ENCODE measurements around the gene HBQ1.

Gene HBQ1

DNA sequence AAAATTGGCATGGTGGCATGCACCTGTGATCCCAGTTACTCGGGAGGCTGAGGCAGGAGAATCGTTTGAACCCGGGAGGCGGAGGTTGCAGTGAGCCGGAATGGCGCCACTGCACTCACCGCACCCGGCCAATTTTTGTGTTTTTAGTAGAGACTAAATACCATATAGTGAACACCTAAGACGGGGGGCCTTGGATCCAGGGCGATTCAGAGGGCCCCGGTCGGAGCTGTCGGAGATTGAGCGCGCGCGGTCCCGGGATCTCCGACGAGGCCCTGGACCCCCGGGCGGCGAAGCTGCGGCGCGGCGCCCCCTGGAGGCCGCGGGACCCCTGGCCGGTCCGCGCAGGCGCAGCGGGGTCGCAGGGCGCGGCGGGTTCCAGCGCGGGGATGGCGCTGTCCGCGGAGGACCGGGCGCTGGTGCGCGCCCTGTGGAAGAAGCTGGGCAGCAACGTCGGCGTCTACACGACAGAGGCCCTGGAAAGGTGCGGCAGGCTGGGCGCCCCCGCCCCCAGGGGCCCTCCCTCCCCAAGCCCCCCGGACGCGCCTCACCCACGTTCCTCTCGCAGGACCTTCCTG, at the start of gene HBQ1:
HBQ1 (plus strand) TSS at position 359 of the 575 bp plus-strand sequence; CDS start at position 387, 28 bp downstream.
- Histone ChIP-seq H3K4me1 (ENCODE audit: insufficient read depth, low read length) (peaks cover 13% of the 10 kb centered on the region), H3K27me3 (ENCODE audit: control insufficient read depth in 1 of 2, insufficient read depth in 2 of 2, low read length in 2 of 2) (peaks cover 30 to 53% of the 10 kb centered on the region in 2 donors), H3K4me3 (ENCODE audit: low read depth in 1 of 2, low read length in 2 of 2) (no peak within 1 kb of the TSS), H3K9ac (ENCODE audit: low read length) (no peak within 1 kb of the TSS), H3K27ac (ENCODE audit: low read depth, low read length) (no peak within 1 kb of the TSS), H3K36me3 (ENCODE audit: insufficient read depth, low read length) (no peaks in the 10 kb centered on the region), H3K9me3 (ENCODE audit: low read length) (no peaks in the 10 kb centered on the region)

DNA sequence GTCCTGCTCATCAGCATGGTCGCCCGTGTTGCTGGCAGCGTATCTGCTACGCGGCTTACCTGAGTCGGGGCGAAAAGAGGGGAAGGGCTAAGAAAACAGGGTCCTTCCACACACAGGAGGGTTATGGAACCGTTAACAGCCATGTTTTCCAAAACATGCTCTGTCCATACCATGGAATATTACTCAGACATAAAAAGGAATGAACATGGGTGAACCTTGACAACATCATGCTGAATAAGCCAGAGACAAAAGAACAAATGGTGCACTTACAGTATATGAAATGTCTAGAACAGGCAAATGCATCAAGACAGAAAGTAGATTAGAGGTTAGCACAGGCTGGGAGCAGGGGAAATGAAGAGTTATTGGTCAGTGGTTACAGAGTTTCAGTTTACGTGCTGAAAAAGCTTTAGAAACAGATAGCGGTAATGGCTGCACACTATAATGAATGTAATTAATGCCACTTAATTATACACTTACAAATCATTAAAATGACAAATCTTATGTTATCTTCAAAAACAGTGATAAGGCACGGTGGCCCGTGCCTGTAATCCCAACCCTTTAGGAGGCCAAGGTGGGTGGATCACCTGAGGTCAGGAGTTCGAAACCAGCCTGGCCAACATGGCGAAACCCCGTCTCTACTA, 49.6 kb upstream of the HBQ1 start:
- no peaks in the 10 kb centered on the region for H3K9me3 ChIP-seq (ENCODE audit: low read length)
- no peaks in the 10 kb centered on the region for H3K4me1 ChIP-seq (ENCODE audit: insufficient read depth, low read length)
- H3K27me3 ChIP-seq (ENCODE audit: control insufficient read depth in 1 of 2, insufficient read depth in 2 of 2, low read length in 2 of 2) = no peaks in the 10 kb centered on the region
- no peak overlapping the region for H3K4me3 ChIP-seq (ENCODE audit: low read depth in 1 of 2, low read length in 2 of 2)
- H3K9ac ChIP-seq (ENCODE audit: low read length) = no peak overlapping the region
- H3K36me3 ChIP-seq (ENCODE audit: insufficient read depth, low read length) = peaks cover 11% of the 10 kb centered on the region
- no peak overlapping the region for H3K27ac ChIP-seq (ENCODE audit: low read depth, low read length)

DNA sequence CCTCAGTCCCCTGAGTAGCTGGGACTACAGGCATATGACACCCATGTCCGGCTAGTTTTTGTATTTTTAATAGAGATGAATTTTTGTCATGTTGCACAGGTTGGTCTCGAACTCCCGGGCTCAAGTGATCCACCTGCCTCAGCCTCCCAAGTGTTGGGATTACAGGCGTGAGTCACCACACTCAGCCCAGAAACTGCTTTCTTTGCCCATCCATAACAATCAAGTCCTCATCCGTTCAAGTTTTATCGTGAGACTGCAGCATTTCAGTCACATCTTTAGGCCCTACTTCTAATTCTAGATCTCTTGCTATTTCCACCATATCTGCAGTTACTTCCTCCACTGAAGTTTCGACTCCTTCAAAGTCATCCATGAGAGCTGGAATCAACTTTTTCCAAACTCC, 48.1 kb upstream of the HBQ1 start:
- Histone ChIP-seq H3K9me3 (ENCODE audit: low read length) (no peaks in the 10 kb centered on the region), H3K36me3 (ENCODE audit: insufficient read depth, low read length) (peaks cover 11% of the 10 kb centered on the region), H3K27ac (ENCODE audit: low read depth, low read length) (no peak overlapping the region), H3K9ac (ENCODE audit: low read length) (no peak overlapping the region), H3K27me3 (ENCODE audit: control insufficient read depth in 1 of 2, insufficient read depth in 2 of 2, low read length in 2 of 2) (no peaks in the 10 kb centered on the region), H3K4me3 (ENCODE audit: low read depth in 1 of 2, low read length in 2 of 2) (no peak overlapping the region), H3K4me1 (ENCODE audit: insufficient read depth, low read length) (peaks cover 4% of the 10 kb centered on the region)

DNA sequence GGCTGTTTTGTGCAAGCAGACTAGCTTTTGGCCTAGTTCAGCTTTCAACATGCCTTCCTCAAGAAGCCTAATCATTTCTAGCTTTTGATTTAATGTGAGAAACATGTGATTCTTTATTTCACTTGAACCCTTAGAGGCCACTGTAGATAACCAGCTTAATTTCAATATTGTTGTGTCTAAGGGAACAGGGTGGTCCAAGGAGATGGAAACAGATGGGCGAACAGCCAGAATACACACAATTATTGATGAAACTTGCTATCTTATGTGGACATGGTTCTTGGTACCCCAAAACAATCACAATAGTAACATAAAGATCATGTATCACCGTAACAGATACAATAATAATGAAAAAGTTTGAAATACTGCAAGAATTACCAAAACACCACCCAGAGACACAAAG, 46.5 kb upstream of the HBQ1 start:
- Histone ChIP-seq H3K36me3 (ENCODE audit: insufficient read depth, low read length) (peaks cover 11% of the 10 kb centered on the region), H3K27me3 (ENCODE audit: control insufficient read depth in 1 of 2, insufficient read depth in 2 of 2, low read length in 2 of 2) (no peaks in the 10 kb centered on the region), H3K9ac (ENCODE audit: low read length) (no peak overlapping the region), H3K4me3 (ENCODE audit: low read depth in 1 of 2, low read length in 2 of 2) (no peak overlapping the region), H3K27ac (ENCODE audit: low read depth, low read length) (no peak overlapping the region), H3K9me3 (ENCODE audit: low read length) (no peaks in the 10 kb centered on the region), H3K4me1 (ENCODE audit: insufficient read depth, low read length) (peaks cover 4% of the 10 kb centered on the region)

DNA sequence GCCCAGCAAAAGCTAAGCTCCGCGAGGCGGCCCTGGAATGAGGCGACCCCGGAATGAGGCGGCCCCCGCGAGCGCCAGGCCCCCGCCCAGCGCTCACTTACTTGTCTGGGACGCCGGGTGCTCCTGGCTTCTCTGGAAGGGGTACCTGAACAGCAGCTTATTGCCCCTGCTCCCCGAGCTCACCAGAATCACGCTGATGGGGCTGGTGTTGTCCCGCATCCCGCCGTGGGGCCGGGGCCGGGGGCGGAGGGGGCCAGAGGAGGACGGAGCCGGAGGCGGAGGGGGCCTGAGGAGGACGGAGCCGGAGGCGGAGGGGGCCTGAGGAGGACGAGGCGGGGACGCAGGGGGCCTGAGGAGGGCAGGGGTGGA, 42.2 kb upstream of the HBQ1 start:
- no peaks in the 10 kb centered on the region for H3K9me3 ChIP-seq (ENCODE audit: low read length)
- peak overlapping the region; percentile 45 to 68 for H3K4me3 ChIP-seq (ENCODE audit: low read depth in 1 of 2, low read length in 2 of 2)
- peak overlapping the region; percentile 73 for H3K27ac ChIP-seq (ENCODE audit: low read depth, low read length)
- no peaks in the 10 kb centered on the region for H3K36me3 ChIP-seq (ENCODE audit: insufficient read depth, low read length)
- no peaks in the 10 kb centered on the region for H3K27me3 ChIP-seq (ENCODE audit: control insufficient read depth in 1 of 2, insufficient read depth in 2 of 2, low read length in 2 of 2)
- H3K9ac ChIP-seq (ENCODE audit: low read length) = peak overlapping the region; percentile 44
- H3K4me1 ChIP-seq (ENCODE audit: insufficient read depth, low read length) = peaks cover 4% of the 10 kb centered on the region

DNA sequence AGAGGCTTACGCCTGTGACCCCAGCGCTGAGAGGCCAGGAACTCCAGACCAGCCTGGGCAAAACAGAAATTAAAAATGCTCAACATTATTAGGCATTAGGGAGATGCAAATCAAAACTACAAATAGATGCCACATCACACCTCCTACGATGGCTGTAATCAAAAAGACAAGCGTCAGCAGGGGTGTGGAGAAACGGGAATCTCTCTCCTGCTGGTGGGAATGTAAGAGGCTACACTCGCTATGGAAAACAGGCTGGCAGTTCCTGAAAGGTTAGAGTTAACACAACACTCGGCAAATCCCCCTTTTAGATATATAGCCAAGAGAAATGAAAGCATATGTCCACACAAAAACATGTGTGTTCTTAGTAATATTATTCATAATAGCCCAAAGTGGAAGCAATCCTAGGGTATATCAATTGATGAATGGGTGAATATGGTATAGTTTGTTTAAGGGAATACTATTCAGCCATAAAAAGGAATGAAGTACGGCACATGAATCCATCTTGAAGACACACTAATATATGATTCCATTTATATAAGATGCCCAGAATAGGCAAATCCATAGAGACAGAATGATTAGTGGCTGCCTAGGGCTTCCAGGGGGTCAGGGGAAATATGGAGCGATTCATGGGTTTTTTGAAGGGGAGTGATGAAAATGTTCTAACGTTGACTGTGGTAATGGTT, 39.9 kb upstream of the HBQ1 start:
- Histone ChIP-seq H3K9me3 (ENCODE audit: low read length) (no peaks in the 10 kb centered on the region), H3K27ac (ENCODE audit: low read depth, low read length) (no peak overlapping the region), H3K36me3 (ENCODE audit: insufficient read depth, low read length) (no peaks in the 10 kb centered on the region), H3K27me3 (ENCODE audit: control insufficient read depth in 1 of 2, insufficient read depth in 2 of 2, low read length in 2 of 2) (no peaks in the 10 kb centered on the region), H3K9ac (ENCODE audit: low read length) (no peak overlapping the region), H3K4me1 (ENCODE audit: insufficient read depth, low read length) (peaks cover 4% of the 10 kb centered on the region), H3K4me3 (ENCODE audit: low read depth in 1 of 2, low read length in 2 of 2) (no peak overlapping the region)

DNA sequence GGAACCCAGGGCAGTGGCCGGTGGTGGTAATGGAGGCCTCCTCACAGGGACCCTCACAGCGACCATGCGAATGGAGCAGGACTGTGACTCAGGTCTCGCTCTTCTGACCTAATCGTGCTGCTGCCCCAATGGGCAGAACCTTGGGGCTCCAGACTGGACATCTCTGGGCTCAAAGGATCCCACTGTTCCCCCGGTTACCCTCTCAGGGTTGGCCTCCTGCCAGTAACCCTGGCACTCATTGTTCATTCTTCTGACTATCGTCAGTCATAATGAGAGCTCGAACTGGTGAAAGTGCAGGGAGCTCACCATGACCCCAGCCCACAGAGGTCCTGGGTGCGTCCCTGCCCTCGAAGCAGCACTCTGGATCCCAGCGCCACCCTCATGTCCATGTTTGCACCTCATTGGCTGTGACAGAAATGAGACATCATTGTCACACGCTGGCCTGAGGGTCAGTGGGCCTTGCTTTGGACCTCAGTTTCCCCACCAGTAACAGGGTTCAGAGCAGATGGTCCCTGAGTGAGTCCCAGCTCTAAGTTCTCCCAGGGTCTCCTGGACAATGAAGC, 37.8 kb upstream of the HBQ1 start:
- no peak overlapping the region for H3K9ac ChIP-seq (ENCODE audit: low read length)
- no peaks in the 10 kb centered on the region for H3K9me3 ChIP-seq (ENCODE audit: low read length)
- H3K4me1 ChIP-seq (ENCODE audit: insufficient read depth, low read length) = no peaks in the 10 kb centered on the region
- H3K4me3 ChIP-seq (ENCODE audit: low read depth in 1 of 2, low read length in 2 of 2) = no peak overlapping the region
- H3K27me3 ChIP-seq (ENCODE audit: control insufficient read depth in 1 of 2, insufficient read depth in 2 of 2, low read length in 2 of 2) = no peaks in the 10 kb centered on the region
- no peak overlapping the region for H3K27ac ChIP-seq (ENCODE audit: low read depth, low read length)
- no peaks in the 10 kb centered on the region for H3K36me3 ChIP-seq (ENCODE audit: insufficient read depth, low read length)

DNA sequence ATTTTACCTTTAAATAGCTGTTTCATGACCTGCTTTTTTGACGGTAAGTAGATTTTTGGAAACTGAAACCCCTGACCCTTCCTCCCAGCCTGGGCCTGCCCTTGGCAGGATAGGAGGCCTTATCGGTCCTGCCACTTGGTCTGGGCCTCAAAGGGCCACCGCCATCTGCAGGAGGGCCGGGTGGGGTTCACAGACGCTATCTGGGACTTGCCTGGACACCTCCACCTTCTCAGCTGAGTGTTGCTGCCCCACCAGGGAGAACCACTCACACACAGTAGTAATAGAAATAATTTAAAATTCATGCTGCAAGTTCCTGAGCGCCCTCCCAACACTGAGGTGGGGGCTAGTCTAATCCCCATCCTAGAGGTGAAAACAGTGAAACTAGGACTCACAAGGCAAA, 37.2 kb upstream of the HBQ1 start:
- Histone ChIP-seq H3K27ac (ENCODE audit: low read depth, low read length) (no peak overlapping the region), H3K4me3 (ENCODE audit: low read depth in 1 of 2, low read length in 2 of 2) (no peak overlapping the region), H3K9me3 (ENCODE audit: low read length) (no peaks in the 10 kb centered on the region), H3K36me3 (ENCODE audit: insufficient read depth, low read length) (no peaks in the 10 kb centered on the region), H3K9ac (ENCODE audit: low read length) (no peak overlapping the region), H3K4me1 (ENCODE audit: insufficient read depth, low read length) (no peaks in the 10 kb centered on the region), H3K27me3 (ENCODE audit: control insufficient read depth in 1 of 2, insufficient read depth in 2 of 2, low read length in 2 of 2) (no peaks in the 10 kb centered on the region)

DNA sequence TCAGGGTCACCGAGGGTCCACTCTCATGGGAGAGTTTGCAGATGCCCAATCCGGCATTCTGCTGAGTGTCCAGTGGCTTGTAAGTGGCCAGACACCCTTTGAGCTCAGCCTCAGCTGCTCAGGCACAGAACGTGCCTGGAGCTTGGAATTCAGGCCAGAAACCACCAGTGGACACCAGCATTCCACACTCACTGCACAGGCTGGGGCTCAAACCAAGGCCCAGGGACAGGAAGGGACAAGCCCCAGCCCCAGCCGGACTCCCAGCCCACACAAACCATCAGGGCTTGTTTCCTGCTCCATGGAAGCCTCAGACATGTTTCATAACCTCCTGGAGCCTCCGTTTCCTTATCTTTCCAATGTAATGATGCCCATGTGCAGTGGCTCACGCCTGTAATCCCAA, 36.8 kb upstream of the HBQ1 start:
- Histone ChIP-seq H3K9ac (ENCODE audit: low read length) (no peak overlapping the region), H3K4me1 (ENCODE audit: insufficient read depth, low read length) (no peaks in the 10 kb centered on the region), H3K4me3 (ENCODE audit: low read depth in 1 of 2, low read length in 2 of 2) (no peak overlapping the region), H3K27ac (ENCODE audit: low read depth, low read length) (no peak overlapping the region), H3K36me3 (ENCODE audit: insufficient read depth, low read length) (no peaks in the 10 kb centered on the region), H3K9me3 (ENCODE audit: low read length) (no peaks in the 10 kb centered on the region), H3K27me3 (ENCODE audit: control insufficient read depth in 1 of 2, insufficient read depth in 2 of 2, low read length in 2 of 2) (no peaks in the 10 kb centered on the region)

DNA sequence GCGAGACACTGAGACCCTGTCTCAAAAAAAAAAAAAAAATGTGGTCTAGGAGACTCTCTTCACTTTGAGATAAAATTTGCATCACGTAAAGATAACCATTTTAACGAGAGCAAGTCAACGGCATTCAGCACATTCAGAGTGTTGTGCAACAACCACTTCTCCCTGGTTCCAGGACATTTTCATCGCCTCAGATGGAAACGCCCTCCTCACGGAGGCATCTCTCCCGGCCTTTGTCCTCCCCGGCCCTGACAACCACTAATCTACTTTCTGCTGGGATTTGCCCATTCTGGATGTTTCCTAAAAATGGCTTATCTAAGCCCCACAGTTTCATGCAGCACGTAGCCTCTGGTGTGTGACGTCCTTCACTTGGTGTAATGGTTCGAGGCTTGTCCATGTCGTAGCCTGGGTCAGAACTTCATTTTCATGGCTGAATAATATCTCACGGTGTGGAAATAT, 35.4 kb upstream of the HBQ1 start:
- no peaks in the 10 kb centered on the region for H3K27me3 ChIP-seq (ENCODE audit: control insufficient read depth in 1 of 2, insufficient read depth in 2 of 2, low read length in 2 of 2)
- H3K4me1 ChIP-seq (ENCODE audit: insufficient read depth, low read length) = no peaks in the 10 kb centered on the region
- H3K36me3 ChIP-seq (ENCODE audit: insufficient read depth, low read length) = no peaks in the 10 kb centered on the region

DNA sequence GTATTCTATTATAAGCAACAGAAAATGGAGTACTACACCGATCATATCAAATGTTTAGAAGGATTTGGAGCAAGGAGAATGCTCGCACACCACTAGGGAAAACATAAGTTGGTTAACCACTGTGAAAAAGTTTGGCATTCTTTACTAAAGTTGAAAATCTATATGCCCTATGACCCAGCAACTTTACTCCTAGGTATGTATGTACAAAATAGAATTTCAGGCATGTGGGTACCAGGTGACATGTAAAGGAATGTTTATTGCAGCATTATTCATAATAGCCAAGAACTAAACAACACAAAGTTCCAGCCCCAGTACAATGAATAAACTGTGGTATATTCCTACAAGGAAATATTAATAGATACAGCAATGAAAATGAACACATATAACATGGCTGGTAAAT, 33.6 kb upstream of the HBQ1 start:
- H3K27me3 ChIP-seq (ENCODE audit: control insufficient read depth in 1 of 2, insufficient read depth in 2 of 2, low read length in 2 of 2) = no peaks in the 10 kb centered on the region
- no peaks in the 10 kb centered on the region for H3K9me3 ChIP-seq (ENCODE audit: low read length)
- no peak overlapping the region for H3K4me3 ChIP-seq (ENCODE audit: low read depth in 1 of 2, low read length in 2 of 2)
- no peaks in the 10 kb centered on the region for H3K36me3 ChIP-seq (ENCODE audit: insufficient read depth, low read length)
- no peaks in the 10 kb centered on the region for H3K4me1 ChIP-seq (ENCODE audit: insufficient read depth, low read length)
- no peak overlapping the region for H3K9ac ChIP-seq (ENCODE audit: low read length)
- H3K27ac ChIP-seq (ENCODE audit: low read depth, low read length) = no peak overlapping the region

More for the DNA sequence above, 35.4 kb upstream of the HBQ1 start:
- no peaks in the 10 kb centered on the region for H3K9me3 ChIP-seq (ENCODE audit: low read length)
- H3K9ac ChIP-seq (ENCODE audit: low read length) = no peak overlapping the region
- no peak overlapping the region for H3K27ac ChIP-seq (ENCODE audit: low read depth, low read length)
- no peak overlapping the region for H3K4me3 ChIP-seq (ENCODE audit: low read depth in 1 of 2, low read length in 2 of 2)

Measured in muscle layer of colon (tissue), 2 donors.